OCI-LY1 (cell line): ENCODE results near the gene BMERB1.

Source experiments
- H2AFZ ChIP-seq: fragments of 200-600 bp; sonication (generic), shearing (Covaris generic); 2 replicates; pipeline ENCODE4 v1.6.0; 2014; ENCODE audit warnings: antibody characterized with exemption, mild to moderate bottlenecking, low read length
- H3F3A ChIP-seq: fragments of 200-600 bp; sonication (generic), shearing (Covaris generic); 2 replicates; pipeline ENCODE4 v1.6.0; 2014; ENCODE audit warnings: mild to moderate bottlenecking, antibody characterized with exemption, low read length, moderate library complexity; ENCODE audit not compliant: insufficient read depth
- H3K27ac ChIP-seq: fragments of 200-600 bp; sonication (generic); 2 replicates; pipeline ENCODE4 v1.5.1; 2014; ENCODE audit warnings: low read length, mixed run types, mild to moderate bottlenecking, low read depth; ENCODE audit not compliant: poor library complexity, severe bottlenecking
- H3K27me3 ChIP-seq: fragments of 200-600 bp; sonication (generic); 2 replicates; pipeline ENCODE4 v1.6.0; 2014; ENCODE audit warnings: antibody characterized with exemption, mild to moderate bottlenecking, low read length, moderate library complexity; ENCODE audit not compliant: insufficient read depth
- H3K36me3 ChIP-seq: fragments of 200-600 bp; sonication (generic); 2 replicates; pipeline ENCODE4 v1.6.1; 2014; ENCODE audit warnings: mild to moderate bottlenecking, antibody characterized with exemption, low read length, moderate library complexity, mixed read lengths; ENCODE audit not compliant: insufficient read depth
- H3K4me1 ChIP-seq: fragments of 200-600 bp; sonication (generic); 2 replicates; pipeline ENCODE4 v1.5.1; 2014; ENCODE audit warnings: mild to moderate bottlenecking, low read length, moderate library complexity; ENCODE audit not compliant: insufficient read depth, severe bottlenecking
- H3K4me2 ChIP-seq: fragments of 200-600 bp; sonication (generic), shearing (Covaris generic); 2 replicates; pipeline ENCODE4 v1.6.1; 2014; ENCODE audit warnings: low read length
- H3K4me3 ChIP-seq: fragments of 200-600 bp; sonication (generic); 2 replicates; pipeline ENCODE4 v1.5.1; 2014; ENCODE audit warnings: low read length, low read depth, mild to moderate bottlenecking, mixed read lengths; ENCODE audit not compliant: poor library complexity, severe bottlenecking
- H3K79me2 ChIP-seq: fragments of 200-600 bp; shearing (Covaris generic); 2 replicates; pipeline ENCODE4 v1.6.1; 2016; ENCODE audit warnings: mixed run types, low read length, mixed read lengths; ENCODE audit not compliant: insufficient read depth
- H3K9ac ChIP-seq: fragments of 200-600 bp; sonication (generic), shearing (Covaris generic); 2 replicates; pipeline ENCODE4 v1.6.1; 2014; ENCODE audit warnings: mild to moderate bottlenecking, low read length, mixed read lengths
- H3K9me2 ChIP-seq: fragments of 200-600 bp; sonication (generic), shearing (Covaris generic); 2 replicates; pipeline ENCODE4 v1.6.1; 2014; ENCODE audit warnings: low read depth, mild to moderate bottlenecking, low read length, mixed read lengths
- H3K9me3 ChIP-seq: fragments of 200-600 bp; shearing (Covaris generic); 2 replicates; pipeline ENCODE4 v1.6.1; 2014; ENCODE audit warnings: low read length, mixed read lengths
- H4K20me1 ChIP-seq: fragments of 200-600 bp; sonication (generic), shearing (Covaris generic); 2 replicates; pipeline ENCODE4 v1.6.0; 2016; ENCODE audit warnings: mild to moderate bottlenecking, low read length; ENCODE audit not compliant: insufficient read depth
- CTCF ChIP-seq: fragments of 200-600 bp; sonication (generic), shearing (Covaris generic); IDR thresholded peaks from 2 replicates; pipeline ENCODE4 v1.5.1; 2017; ENCODE audit warnings: mild to moderate bottlenecking, antibody characterized with exemption, low read length, moderate library complexity, mixed read lengths
- EZH2 ChIP-seq: fragments of 200-600 bp; sonication (generic), shearing (Covaris generic); IDR thresholded peaks from 2 replicates; pipeline ENCODE4 v1.8.0; 2017; ENCODE audit warnings: borderline replicate concordance, mixed run types, mild to moderate bottlenecking, antibody characterized with exemption, low read length, moderate library complexity, mixed read lengths

BMERB1 gene

GRCh38 chr16:15510992-15511391 lies 76.6 kb downstream of the BMERB1 start:
- Histone ChIP-seq H3K9me2 (no peaks in the 10 kb centered on the region), H3F3A (no peaks in the 10 kb centered on the region), H3K36me3 (no peaks in the 10 kb centered on the region), H3K9ac (no peak overlapping the region), H3K9me3 (no peaks in the 10 kb centered on the region), H3K4me1 (no peaks in the 10 kb centered on the region), H3K4me2 (no peak overlapping the region), H2AFZ (no peak overlapping the region), H3K27ac (no peak overlapping the region), H3K79me2 (no peaks in the 10 kb centered on the region), H3K4me3 (no peak overlapping the region), H4K20me1 (no peaks in the 10 kb centered on the region), H3K27me3 (no peaks in the 10 kb centered on the region; the same call in 1 of the 2 replicates)
- TF ChIP-seq EZH2 (no peak), CTCF (no peak)

GRCh38 chr16:15511759-15512487 lies 77.5 kb downstream of the BMERB1 start:
- no peaks in the 10 kb centered on the region for H3K36me3 ChIP-seq
- H3K4me1 ChIP-seq, result no peaks in the 10 kb centered on the region
- no peak overlapping the region for H3K4me3 ChIP-seq
- H3K9ac ChIP-seq, result no peak overlapping the region
- H3K27ac ChIP-seq, result no peak overlapping the region
- H2AFZ ChIP-seq, result no peak overlapping the region
- no peaks in the 10 kb centered on the region; the same call in 1 of the 2 replicates for H3K27me3 ChIP-seq
- no peak for TF ChIP-seq CTCF
- no peak for TF ChIP-seq EZH2
- no peaks in the 10 kb centered on the region for H3K9me3 ChIP-seq
- no peaks in the 10 kb centered on the region for H3F3A ChIP-seq
- H3K79me2 ChIP-seq, result no peaks in the 10 kb centered on the region
- H3K9me2 ChIP-seq, result no peaks in the 10 kb centered on the region
- no peak overlapping the region for H3K4me2 ChIP-seq
- no peaks in the 10 kb centered on the region for H4K20me1 ChIP-seq

GRCh38 chr16:15513156-15513555 lies 78.8 kb downstream of the BMERB1 start:
- TF ChIP-seq EZH2 (no peak), CTCF (no peak)

More at GRCh38 chr16:15513156-15513555, 78.8 kb downstream of the BMERB1 start:
- H3K4me2 ChIP-seq, result no peak overlapping the region
- H3K27ac ChIP-seq, result no peak overlapping the region
- no peaks in the 10 kb centered on the region for H4K20me1 ChIP-seq
- no peaks in the 10 kb centered on the region; the same call in 1 of the 2 replicates for H3K27me3 ChIP-seq
- no peaks in the 10 kb centered on the region for H3F3A ChIP-seq
- no peaks in the 10 kb centered on the region for H3K79me2 ChIP-seq
- H3K4me3 ChIP-seq, result no peak overlapping the region
- no peaks in the 10 kb centered on the region for H3K36me3 ChIP-seq
- no peaks in the 10 kb centered on the region for H3K9me2 ChIP-seq
- no peaks in the 10 kb centered on the region for H3K4me1 ChIP-seq
- no peak overlapping the region for H3K9ac ChIP-seq
- no peak overlapping the region for H2AFZ ChIP-seq
- H3K9me3 ChIP-seq, result no peaks in the 10 kb centered on the region
